Ascending aorta (tissue), 2 donors: ENCODE measurements around the gene WDR72. TPM values are rescaled to one million over a fixed set of nuclear protein-coding genes. Genes with fewer than 3 reads are reported as not detected.

Experiments used
- DNase-seq, 2 donors: peaks; one replicate each; pipeline ENCODE4 v3.0.0-alpha.2; 2019; ENCODE audit warnings: low spot score in 2 of 2
- H3K27ac ChIP-seq, 2 donors: fragments of 200-600 bp; sonication (generic); one replicate each; pipeline ENCODE4 v1.5.1; 2016 to 2017; ENCODE audit warnings: mild to moderate bottlenecking in 1 of 2
- H3K27me3 ChIP-seq: fragments of 200-600 bp; sonication (generic); one replicate; pipeline ENCODE4 v1.5.1; 2017
- H3K36me3 ChIP-seq, 2 donors: fragments of 200-600 bp; sonication (generic); one replicate each; pipeline ENCODE4 v1.5.1; 2016
- H3K4me1 ChIP-seq, 2 donors: fragments of 200-600 bp; sonication (generic); one replicate each; pipeline ENCODE4 v1.5.1; 2016 to 2017; ENCODE audit warnings: mild to moderate bottlenecking in 1 of 2
- H3K4me3 ChIP-seq, 2 donors: fragments of 200-600 bp; sonication (generic); one replicate each; pipeline ENCODE4 v1.5.1; 2016 to 2017; ENCODE audit warnings: mild to moderate bottlenecking in 1 of 2
- H3K9me3 ChIP-seq, 2 donors: fragments of 200-600 bp; sonication (generic); one replicate each; pipeline ENCODE4 v1.5.1; 2016
- intact Hi-C: fragments of 100-400 bp; cut with DNase I; formaldehyde crosslinking; loops from one replicate; pipeline ENCODE4 v1.15.1; 2023
- total RNA-seq: library from RNA; depleted of rRNA; stranded (reverse); fragments of >200 nt; gene quantifications from one replicate; pipeline ENCODE4 v1.1.0, GENCODE V29; 2016
- TF ChIP-seq, protein P1 (sequence below), 3 experiments: fragments of 200-600 bp in 2 of 3; fragments of 450-650 bp in 1 of 3; sonication (generic) in 2 of 3; IDR thresholded peaks; one replicate each; pipeline ENCODE4 v1.5.1; 2016 to 2019; ENCODE audit warnings: antibody characterized with exemption in 3 of 3, mild to moderate bottlenecking in 1 of 3, moderate library complexity in 1 of 3

Gene WDR72
- total RNA-seq, 1 donor from 2014 or later: not detected

DNA sequence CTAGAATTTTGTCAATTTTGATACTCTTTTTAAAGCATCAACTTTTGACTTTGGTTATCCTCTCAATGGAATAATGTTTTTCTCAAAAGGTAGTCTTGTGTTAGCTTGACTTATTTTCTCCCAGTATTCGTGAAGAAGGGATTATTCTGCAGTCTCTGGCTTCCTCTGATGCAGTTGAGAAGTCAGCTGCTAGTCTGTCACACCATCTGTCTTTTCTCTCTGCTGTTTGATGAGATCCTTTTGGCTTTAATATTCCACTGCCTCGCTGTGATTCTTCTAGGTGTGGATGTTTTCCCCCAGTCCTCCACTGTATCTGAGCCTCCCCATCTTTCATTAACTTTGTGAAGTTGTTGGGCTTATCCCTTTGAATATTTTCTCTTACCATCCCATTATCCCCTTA, 141.0 kb downstream of the WDR72 start:
- H3K27me3 ChIP-seq: no peaks in the 10 kb centered on the region
- H3K27ac ChIP-seq: no peak overlapping the region
- DNase-seq: no peak
- no peaks in the 10 kb centered on the region for H3K9me3 ChIP-seq
- no peaks in the 10 kb centered on the region for H3K36me3 ChIP-seq
- no peak overlapping the region for H3K4me3 ChIP-seq
- intact Hi-C loops: no loop called here
- TF ChIP-seq, protein P1, sequence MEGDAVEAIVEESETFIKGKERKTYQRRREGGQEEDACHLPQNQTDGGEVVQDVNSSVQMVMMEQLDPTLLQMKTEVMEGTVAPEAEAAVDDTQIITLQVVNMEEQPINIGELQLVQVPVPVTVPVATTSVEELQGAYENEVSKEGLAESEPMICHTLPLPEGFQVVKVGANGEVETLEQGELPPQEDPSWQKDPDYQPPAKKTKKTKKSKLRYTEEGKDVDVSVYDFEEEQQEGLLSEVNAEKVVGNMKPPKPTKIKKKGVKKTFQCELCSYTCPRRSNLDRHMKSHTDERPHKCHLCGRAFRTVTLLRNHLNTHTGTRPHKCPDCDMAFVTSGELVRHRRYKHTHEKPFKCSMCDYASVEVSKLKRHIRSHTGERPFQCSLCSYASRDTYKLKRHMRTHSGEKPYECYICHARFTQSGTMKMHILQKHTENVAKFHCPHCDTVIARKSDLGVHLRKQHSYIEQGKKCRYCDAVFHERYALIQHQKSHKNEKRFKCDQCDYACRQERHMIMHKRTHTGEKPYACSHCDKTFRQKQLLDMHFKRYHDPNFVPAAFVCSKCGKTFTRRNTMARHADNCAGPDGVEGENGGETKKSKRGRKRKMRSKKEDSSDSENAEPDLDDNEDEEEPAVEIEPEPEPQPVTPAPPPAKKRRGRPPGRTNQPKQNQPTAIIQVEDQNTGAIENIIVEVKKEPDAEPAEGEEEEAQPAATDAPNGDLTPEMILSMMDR (IDR thresholded peaks at IDR 0.05): no peak
- no peaks in the 10 kb centered on the region for H3K4me1 ChIP-seq

DNA sequence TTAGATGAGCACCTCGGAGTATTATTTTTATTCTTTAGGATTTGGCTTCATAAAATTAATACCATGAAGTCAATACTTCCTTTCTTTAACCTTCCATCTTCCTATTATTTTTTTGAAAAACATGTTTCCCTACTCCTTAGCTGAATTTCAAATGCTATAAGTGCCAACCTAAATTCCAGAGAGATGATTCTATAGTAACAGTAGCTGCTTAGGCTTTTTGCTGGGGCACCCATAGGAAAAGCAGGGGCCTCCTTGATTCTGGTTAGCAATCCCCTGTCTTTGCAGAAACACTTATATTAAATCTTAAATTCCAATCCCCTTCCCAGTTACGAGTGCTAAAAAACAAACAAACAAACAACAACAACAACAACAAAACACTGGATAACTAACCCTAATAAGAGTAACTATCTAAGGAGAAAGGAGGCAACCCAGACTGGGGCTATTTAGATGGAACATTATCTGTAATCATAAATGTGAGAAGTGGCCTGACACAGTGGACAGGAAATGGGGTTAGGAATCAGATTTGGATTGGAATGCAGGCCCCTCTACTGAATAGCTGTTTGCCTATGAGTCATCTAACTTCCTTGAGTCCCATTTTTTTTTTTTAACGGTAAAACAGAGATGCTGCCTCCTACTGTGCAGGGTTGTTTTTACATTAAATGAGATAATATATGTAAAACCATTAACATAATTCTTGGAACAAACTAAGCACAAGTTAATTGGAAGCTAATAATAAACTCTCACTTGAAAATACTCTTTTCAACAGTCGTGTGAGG, 148.1 kb downstream of the WDR72 start:
- Histone ChIP-seq H3K36me3 (no peaks in the 10 kb centered on the region), H3K9me3 (no peaks in the 10 kb centered on the region), H3K4me3 (no peak overlapping the region), H3K27ac (no peak overlapping the region), H3K27me3 (no peaks in the 10 kb centered on the region), H3K4me1 (no peaks in the 10 kb centered on the region)
- DNase-seq: no peak
- intact Hi-C loops: no loop called here
- TF ChIP-seq, protein P1 (IDR thresholded peaks at IDR 0.05): no peak

DNA sequence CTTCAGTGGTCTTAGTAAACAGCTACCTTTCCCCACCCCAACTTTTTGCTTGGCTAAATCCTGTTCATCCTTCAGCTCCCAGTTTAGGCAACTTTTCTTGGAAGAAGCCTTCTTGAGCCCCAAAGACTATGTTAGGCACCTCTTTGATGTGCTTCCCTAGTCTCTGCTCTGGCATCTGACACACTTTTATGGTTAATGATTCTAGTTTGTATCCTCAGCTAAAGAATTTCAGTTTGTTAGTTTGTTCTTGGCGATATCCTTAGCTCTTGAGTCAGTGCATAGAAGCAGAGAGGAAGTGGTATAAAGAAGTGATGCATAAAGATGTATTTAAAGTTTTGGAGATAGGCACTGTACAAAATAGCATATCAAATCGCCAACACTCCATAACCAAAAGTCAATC, 168.4 kb downstream of the WDR72 start:
- TF ChIP-seq, protein P1 (IDR thresholded peaks at IDR 0.05): no peak
- no peak overlapping the region for H3K4me3 ChIP-seq
- H3K27me3 ChIP-seq: no peaks in the 10 kb centered on the region
- H3K9me3 ChIP-seq: no peaks in the 10 kb centered on the region
- DNase-seq: no peak
- intact Hi-C loops: no loop called here
- H3K4me1 ChIP-seq: no peaks in the 10 kb centered on the region
- H3K36me3 ChIP-seq: no peaks in the 10 kb centered on the region
- H3K27ac ChIP-seq: no peak overlapping the region

DNA sequence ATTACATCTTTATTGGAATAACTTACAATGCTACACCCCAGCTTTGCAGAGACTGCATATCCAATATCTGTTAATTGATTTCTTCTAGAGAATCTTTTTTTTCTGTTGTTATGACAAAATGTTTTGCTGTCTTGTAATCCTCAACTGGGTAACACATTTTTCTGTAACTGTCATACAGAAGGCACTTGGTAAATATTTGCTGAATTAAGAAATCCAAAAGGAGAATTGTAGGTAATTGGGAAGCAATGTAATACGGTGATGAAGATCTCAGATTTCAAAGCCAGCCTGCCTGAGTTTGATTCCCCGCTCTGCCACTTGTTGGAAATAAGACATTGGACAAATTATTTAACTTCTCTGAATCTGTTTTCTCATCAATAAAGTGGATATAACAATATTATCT, 169.1 kb downstream of the WDR72 start:
- no peaks in the 10 kb centered on the region for H3K9me3 ChIP-seq
- no peak overlapping the region for H3K4me3 ChIP-seq
- H3K27ac ChIP-seq: no peak overlapping the region
- no peak for DNase-seq
- H3K36me3 ChIP-seq: no peaks in the 10 kb centered on the region
- H3K27me3 ChIP-seq: no peaks in the 10 kb centered on the region
- H3K4me1 ChIP-seq: no peaks in the 10 kb centered on the region
- intact Hi-C loops: no loop called here
- TF ChIP-seq, protein P1 (IDR thresholded peaks at IDR 0.05): no peak

DNA sequence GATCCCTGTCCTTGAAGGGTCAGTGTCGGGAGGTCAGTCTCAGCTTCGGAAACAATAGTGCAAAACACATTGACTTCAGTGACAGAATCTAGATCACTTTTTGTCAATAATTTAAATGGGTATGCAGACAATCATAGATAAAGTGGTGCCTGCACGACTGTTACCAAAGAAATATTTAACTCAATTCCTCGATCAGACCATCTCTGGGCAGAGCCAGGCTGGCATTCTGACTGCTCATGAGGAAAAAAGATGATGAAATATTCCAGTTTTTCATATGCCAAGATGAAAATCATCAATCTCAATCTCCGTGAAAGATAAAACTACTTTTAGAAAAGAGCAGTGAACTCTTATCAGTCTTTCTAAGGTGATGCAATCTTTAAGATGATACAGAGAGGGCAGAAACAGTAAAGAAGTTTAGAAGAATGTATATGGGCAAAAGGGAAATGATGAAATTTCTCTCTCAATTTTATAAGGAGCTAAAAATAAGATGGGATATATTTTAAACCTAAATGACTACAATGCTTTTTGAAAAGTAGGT, 169.9 kb downstream of the WDR72 start:
- H3K36me3 ChIP-seq: no peaks in the 10 kb centered on the region
- no peak for DNase-seq
- intact Hi-C loops: no loop called here
- no peaks in the 10 kb centered on the region for H3K27me3 ChIP-seq
- H3K27ac ChIP-seq: no peak overlapping the region
- H3K4me3 ChIP-seq: no peak overlapping the region
- TF ChIP-seq, protein P1 (IDR thresholded peaks at IDR 0.05): no peak
- no peaks in the 10 kb centered on the region for H3K4me1 ChIP-seq
- H3K9me3 ChIP-seq: no peaks in the 10 kb centered on the region
